ENCODE measurements around the gene A2M.

A2M gene

DNA sequence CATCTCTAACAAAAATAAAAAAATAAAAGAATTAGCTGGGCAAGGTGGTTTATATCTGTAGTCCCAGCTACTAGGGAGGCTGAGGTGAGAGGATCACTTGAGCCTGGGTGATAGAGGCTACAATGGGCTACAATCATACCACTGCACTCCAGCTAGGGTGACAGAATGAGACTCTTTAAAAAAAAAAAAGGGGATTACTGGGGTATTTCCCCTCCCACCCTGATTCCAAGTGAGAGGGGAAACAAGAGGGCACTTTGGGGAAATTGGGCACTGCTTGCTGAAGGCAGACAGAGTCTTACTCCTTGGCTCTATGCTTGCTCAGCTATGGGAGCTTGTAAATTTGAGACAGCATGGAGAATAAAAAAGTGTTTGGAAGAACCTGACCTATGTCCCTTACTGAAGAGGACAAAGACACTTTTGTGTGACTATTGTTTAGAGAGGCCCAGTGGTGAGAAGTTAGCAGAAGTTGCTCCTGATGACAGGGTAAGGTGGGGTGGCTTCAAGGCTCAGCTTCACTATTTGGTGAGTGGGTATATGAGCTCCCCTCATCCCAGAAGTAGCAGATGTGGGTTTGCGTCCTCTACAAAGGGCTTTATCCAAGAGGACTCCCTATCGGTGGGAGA lies 82.3 kb downstream of the A2M start:
- no peak for FAIRE-seq

DNA sequence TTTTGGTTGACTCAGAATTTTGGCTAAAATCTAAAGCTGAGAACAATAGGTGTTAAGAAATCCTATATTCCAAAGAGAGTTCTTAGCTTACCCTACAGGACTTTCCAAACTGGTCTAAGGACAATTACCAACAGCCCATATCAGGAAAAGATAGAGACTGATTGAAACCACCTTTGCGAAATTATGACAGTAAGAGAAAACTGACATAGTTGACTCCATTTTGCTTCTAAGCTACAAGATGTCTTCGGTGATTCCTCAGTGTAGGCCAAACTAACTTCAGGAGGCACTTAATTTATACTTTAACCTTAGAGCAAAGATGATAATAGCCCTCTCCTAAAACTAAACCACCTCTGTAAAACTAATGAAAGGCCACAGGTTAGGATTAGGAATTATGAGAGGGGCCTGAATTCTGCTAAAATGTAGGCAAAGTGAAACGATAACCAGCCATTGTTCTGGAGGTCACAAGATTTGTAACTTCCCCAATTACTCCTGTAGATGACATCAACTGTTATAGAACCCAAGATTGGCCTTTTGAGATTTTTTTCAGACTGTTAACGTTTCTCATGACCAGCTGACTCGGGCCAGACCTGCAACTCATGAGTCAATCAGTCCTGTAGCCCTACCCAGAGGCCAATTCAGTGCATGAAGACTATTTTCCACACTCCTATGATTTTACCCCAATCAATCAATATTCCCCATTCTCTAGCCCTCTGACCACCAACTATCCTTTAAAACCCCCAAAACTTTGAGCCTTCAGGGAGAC lies 83.3 kb downstream of the A2M start:
- no peak for FAIRE-seq

DNA sequence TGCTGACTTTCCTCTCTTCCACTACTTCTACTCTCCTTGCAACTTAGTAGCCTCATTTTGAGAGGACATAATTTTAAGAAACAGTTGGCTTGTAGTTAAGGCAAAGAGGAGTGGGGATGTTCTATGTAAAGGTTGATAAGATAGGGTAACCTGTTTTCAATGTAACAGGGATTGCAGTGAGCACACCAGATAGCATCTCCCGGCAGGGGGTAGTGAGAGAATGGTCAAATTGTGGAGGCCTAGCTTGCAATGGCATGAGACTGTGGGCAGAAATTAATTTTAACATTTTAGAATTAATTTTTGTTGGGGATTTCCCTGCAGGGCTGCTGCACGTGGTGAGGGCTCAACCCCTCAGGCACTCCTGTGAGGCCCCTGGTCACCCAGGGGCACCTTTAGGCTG lies 84.9 kb downstream of the A2M start:
- FAIRE-seq = no peak

DNA sequence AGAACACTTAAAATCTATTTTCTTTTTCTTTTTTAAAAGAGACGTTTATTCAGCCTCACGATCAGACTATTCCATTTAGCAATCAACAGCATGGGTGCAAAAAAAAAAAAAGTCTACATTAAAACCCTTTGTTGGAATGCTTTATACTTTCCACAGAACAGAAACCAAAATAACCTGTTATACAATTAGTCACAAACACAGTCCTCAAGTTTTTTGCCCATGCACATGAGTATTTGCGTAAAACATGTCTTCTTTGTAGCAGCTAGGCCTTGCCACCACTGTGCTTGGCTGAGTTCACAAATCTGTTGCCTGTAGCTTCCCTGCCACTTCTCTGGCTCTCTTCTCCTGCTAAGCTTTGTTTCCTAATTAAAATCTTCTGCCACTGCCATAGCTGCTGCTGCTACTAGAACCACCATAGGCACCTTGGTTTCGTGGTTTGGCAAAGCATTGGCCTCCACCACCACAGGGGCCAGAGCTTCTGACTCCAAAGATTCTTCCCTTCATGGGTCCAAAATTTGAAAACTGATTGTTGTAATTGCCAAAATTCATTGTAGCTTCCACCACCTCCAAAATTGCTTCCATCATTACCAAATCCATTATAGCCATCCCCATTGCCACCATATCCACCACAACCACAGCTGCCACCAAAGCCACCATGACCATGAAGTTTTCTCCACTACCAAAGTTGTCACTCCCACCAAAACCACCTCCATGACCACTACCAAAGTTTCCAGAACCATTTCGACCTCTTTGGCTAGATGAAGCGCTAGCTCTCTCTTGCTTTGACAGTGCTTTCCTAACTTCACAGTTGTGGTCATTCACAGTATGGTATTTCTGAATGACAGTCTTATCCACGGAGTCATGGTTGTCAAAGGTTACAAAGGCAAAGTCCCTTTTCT lies 88.3 kb downstream of the A2M start:
- no peak for FAIRE-seq

DNA sequence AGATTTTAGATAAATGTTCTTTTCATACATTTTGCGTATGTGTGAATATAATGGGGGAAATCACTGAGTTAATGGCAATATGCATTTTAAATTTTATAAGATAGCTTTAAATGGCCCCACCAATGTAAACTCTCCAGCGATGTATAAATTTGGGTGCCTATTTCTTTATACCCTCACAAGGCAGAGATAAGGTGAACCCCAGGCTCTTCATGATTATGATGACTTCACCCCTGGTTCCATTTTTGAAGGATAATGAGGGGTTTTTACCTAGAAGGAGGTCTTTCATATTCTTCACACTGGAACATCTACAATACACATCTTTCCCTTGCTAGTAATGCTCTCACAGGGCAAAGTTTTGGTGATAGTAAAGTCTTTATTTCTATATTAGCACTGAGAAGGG lies 91.2 kb downstream of the A2M start:
- FAIRE-seq = no peak

DNA sequence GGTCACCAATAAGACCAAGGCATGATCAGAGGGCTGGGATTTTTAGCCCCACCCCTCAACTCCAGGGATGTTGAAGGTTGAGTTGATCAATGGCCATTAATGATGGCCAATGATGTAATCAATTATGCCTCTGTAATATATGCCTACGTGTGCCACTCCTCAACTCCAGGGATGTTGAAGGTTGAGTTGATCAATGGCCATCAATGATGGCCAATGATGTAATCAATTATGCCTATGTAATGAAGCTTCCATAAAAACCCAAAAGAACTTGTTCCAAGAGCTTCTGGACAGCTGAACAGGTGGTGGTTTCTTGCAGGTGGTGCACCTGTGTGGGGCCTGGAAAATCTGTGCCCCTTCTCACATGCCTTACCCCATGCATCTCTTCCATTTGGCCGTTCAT lies 93.1 kb downstream of the A2M start:
- no peak for FAIRE-seq
